ENCODE measurements around the gene PER2.

Gene PER2

DNA sequence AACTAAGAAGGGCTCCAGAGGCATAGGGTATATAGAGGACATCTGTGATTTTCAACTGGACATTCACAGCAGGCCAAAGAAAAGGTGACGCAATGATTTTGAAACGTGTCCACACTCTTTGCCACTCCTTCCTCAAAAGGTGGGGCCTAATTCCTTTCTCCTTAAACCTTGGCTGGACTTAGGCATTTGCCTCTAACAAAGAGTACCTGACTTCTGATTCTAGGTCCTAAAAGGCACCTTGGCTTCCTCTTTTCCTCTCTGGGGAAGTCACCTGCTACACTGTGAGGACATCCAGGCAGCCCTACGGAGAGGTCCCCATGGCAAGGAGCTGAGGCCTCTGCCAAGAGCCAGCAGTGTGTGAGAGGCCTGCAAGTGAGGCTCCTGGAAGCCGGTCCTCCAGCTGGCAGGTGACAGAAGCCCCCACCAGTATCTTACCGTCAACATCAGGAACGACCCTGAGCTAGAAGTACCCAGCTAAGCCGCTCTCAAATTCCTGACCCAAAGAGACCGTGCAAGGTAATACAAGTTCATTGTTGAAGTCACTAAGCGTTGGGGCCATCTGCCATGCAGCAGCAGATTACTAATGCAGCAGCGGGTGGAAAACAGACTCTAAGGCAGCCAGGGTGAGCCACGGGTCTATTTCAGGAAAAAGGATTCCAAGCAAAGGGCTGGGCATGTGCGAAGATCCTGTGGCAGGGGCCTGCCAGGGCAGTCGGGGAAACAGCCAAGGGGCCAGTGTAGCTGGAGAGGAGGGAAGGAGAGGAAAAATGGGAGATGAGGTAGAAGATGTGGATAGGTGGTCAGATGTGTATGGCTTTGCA is 41.2 kb downstream of the PER2 start:
- DNase-seq (ENCODE audit: low read depth) = no peak
- TF ChIP-seq, protein P1, sequence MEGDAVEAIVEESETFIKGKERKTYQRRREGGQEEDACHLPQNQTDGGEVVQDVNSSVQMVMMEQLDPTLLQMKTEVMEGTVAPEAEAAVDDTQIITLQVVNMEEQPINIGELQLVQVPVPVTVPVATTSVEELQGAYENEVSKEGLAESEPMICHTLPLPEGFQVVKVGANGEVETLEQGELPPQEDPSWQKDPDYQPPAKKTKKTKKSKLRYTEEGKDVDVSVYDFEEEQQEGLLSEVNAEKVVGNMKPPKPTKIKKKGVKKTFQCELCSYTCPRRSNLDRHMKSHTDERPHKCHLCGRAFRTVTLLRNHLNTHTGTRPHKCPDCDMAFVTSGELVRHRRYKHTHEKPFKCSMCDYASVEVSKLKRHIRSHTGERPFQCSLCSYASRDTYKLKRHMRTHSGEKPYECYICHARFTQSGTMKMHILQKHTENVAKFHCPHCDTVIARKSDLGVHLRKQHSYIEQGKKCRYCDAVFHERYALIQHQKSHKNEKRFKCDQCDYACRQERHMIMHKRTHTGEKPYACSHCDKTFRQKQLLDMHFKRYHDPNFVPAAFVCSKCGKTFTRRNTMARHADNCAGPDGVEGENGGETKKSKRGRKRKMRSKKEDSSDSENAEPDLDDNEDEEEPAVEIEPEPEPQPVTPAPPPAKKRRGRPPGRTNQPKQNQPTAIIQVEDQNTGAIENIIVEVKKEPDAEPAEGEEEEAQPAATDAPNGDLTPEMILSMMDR (conservative IDR thresholded peaks at IDR 0.05; ENCODE audit: control insufficient read depth, insufficient read depth, low read depth, low read length) = no peak
- H3K4me3 ChIP-seq (ENCODE audit: control insufficient read depth, low read depth, low read length) = no peak overlapping the region

DNA sequence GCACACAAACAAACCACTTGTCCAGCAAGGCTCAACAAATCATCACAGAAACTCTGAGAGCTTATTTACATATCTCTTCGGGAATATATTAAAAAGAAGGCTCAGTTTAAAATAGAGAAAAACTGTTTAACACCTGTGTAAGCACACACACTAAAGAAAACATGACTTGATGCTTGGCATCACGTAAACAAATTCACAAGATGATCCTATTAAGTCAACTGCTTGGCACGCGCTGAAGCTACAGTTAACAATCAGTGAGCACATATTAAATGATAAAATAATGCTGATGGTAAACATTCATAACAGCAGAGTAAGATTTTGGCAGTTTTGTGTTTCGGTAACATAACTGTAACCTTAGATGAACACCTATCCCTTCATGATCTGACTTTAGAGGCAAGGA is 44.3 kb downstream of the PER2 start:
- H3K4me3 ChIP-seq (ENCODE audit: control insufficient read depth, low read depth, low read length) = no peak overlapping the region
- TF ChIP-seq, protein P1 (conservative IDR thresholded peaks at IDR 0.05; ENCODE audit: control insufficient read depth, insufficient read depth, low read depth, low read length) = no peak
- no peak for DNase-seq (ENCODE audit: low read depth)

DNA sequence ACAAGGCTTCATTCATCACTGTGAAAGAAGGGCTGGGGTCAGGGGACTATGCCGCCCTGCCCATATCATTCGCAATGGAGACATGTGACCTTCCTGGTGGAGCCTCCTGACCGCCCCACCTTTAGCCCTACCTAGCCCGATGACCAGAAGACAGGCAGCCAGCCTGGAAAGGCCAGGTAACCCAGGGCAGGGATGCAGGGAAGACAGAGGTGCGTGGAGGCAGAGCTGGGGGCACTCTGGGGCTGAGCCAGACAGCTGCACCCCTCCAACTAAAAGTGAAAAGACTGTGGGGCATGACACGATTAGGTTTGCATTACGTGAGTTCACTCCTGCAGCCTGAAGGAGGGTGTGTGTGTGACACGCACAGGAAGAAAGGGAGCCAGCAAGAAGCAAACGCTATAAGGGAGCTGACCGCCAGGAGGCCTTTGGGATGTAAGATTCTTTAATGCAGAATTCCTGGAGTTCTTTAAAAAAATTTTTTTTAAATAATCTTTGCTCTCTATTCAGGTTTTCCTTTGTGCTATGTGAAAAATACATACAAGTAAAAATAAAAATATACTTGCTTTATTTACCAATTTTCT is 44.8 kb downstream of the PER2 start:
- DNase-seq (ENCODE audit: low read depth) = no peak
- H3K4me3 ChIP-seq (ENCODE audit: control insufficient read depth, low read depth, low read length) = no peak overlapping the region
- TF ChIP-seq, protein P1 (conservative IDR thresholded peaks at IDR 0.05; ENCODE audit: control insufficient read depth, insufficient read depth, low read depth, low read length) = no peak

DNA sequence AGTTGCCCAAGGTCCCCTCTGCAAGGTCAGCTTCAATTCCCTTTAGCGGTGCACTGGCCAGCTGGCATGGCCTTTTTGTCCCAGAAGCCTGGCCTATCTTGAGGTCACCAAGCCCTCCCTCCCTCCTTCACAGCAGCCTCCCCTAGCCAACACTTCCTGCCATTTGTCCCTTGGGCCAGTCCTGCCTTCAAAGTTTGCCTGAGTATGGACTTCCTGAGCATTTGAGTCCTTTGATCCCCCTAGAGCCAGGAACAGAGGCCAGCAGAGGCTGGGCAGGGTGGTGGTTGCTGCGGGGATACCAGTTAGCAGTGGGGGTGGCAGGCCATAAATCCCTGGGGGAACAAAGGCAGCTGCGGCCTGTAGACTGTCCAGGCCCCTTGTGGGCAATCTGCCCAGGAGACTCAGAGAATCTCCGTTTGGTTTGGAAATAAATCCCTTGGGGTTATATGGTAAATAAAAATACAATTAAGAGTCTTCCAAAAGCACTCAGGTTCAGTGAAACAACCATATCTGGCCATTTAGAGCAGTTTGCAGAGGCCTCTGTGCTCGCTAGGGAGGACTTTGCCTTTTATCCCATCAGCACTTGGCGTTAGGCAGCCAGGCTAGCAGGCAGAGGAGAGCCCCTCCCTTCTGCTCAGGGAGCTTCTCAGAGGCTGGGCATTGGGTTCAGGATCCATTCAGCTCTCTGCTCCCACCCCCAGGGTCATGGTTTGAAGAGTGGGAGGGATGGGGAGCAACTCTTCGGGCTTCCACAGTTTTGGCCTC is 45.5 kb downstream of the PER2 start:
- no peak overlapping the region for H3K4me3 ChIP-seq (ENCODE audit: control insufficient read depth, low read depth, low read length)
- DNase-seq (ENCODE audit: low read depth) = peak; percentile 11
- TF ChIP-seq, protein P1 (conservative IDR thresholded peaks at IDR 0.05; ENCODE audit: control insufficient read depth, insufficient read depth, low read depth, low read length) = no peak

DNA sequence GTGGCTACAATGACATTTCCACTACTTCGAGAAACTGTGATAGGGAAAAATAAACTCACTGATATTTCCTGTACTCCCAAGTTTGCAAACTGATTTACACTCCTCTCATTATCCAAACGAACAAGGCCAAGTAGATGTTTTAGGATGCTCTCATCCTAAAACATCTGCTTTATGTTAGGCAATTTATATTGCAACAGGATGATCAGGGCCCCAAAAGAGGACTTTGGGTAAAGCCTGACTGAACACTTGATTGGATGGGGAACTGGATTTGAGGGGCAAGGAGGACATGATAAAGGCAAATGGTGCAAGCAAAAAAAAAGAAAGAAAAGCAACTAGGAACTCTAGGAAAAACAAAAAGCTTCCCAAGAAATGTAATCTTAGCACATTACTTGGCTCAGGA is 46.4 kb downstream of the PER2 start:
- peak; percentile 17 for DNase-seq (ENCODE audit: low read depth)
- H3K4me3 ChIP-seq (ENCODE audit: control insufficient read depth, low read depth, low read length) = no peak overlapping the region
- TF ChIP-seq, protein P1 (conservative IDR thresholded peaks at IDR 0.05; ENCODE audit: control insufficient read depth, insufficient read depth, low read depth, low read length) = no peak

DNA sequence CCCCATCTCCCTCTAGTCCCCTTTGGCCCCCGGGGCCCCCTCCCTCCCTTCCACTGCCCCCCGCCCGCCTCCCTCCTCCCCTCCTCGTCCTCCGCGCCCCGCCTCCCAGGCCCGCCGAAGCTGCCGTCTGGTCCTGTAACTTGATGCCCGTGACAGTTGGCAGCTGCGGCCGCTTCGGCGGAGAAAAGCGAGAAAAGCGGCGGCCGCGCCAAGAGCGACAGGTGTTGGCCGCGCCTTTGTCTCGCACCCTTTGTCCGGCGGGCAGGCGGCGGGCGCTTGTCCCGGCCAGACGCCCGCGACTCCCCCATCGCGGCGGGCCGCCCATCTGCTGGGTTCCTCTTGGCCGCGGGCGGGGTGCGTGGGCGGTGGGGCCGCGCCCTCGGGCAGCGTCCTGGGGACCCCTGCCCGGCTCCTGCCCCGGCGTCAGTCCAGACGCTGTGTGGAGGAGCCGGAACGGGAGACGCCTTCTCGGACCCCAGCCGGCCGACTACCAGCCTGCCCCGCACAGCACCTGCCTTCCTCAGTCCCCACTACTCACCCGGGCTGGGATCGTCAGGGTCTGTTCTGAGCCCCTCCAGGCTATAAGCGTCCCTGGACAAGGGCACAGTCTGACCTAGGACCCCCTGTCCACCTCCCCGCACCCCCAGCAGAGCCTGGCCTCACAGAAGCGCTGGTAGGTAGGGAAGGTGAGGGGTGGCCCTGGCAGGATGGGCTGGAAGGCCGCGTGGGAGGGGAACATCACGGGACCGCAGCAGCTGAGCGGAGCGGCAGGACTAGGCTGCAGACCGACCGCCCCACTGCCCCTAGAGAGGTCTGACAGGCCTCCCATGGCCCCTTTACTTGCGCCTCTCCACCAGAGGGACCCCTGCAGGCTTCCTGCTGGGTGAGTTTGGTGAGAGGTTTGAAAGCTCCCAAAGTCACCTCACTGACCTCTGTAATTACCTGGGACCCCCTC is 47.4 kb downstream of the PER2 start:
- DNase-seq (ENCODE audit: low read depth) = peak; percentile 12
- TF ChIP-seq, protein P1 (conservative IDR thresholded peaks at IDR 0.05; ENCODE audit: control insufficient read depth, insufficient read depth, low read depth, low read length) = no peak
- no peak overlapping the region for H3K4me3 ChIP-seq (ENCODE audit: control insufficient read depth, low read depth, low read length)

All from fibroblast of mammary gland (primary cell).